IPS-18a (cell line): ENCODE results near the gene MANBA.
"Not testable (repeated sequence)": the region's sequence is repeated elsewhere in the genome, so short reads cannot be mapped to it uniquely, and the experiment has no call there.

Experiments
- H3K27ac ChIP-seq: one replicate; pipeline ENCODE4 v1.5.1; 2013; ENCODE audit warnings: low read length
- H3K27me3 ChIP-seq: one replicate; pipeline ENCODE4 v1.6.1; 2013; ENCODE audit warnings: mild to moderate bottlenecking, low read length; ENCODE audit not compliant: control insufficient read depth, insufficient read depth
- H3K36me3 ChIP-seq: one replicate; pipeline ENCODE4 v1.6.1; 2013; ENCODE audit warnings: low read depth, low read length; ENCODE audit not compliant: control insufficient read depth
- H3K4me1 ChIP-seq: one replicate; pipeline ENCODE4 v1.6.1; 2013; ENCODE audit warnings: low read depth, low read length; ENCODE audit not compliant: control insufficient read depth
- H3K4me3 ChIP-seq: one replicate; pipeline ENCODE4 v1.5.1; 2013; ENCODE audit warnings: low read length
- H3K9ac ChIP-seq: one replicate; pipeline ENCODE4 v1.6.1; 2013; ENCODE audit warnings: mild to moderate bottlenecking, low read length, moderate library complexity
- H3K9me3 ChIP-seq: one replicate; pipeline ENCODE4 v1.6.1; 2013; ENCODE audit warnings: low read depth, low read length; ENCODE audit not compliant: control insufficient read depth

The MANBA gene

GRCh38 chr4:102631616-102632015, 129.2 kb downstream of the MANBA start:
- H3K9me3 ChIP-seq = no peaks in the 10 kb centered on the region
- no peak overlapping the region for H3K4me3 ChIP-seq
- H3K4me1 ChIP-seq = no peaks in the 10 kb centered on the region
- H3K36me3 ChIP-seq = peaks cover 7% of the 10 kb centered on the region
- H3K27ac ChIP-seq = no peak overlapping the region
- no peak overlapping the region for H3K9ac ChIP-seq
- no peaks in the 10 kb centered on the region for H3K27me3 ChIP-seq

- no peak overlapping the region for H3K4me3 ChIP-seq
- peaks cover 7% of the 10 kb centered on the region for H3K36me3 ChIP-seq
- no peaks in the 10 kb centered on the region for H3K9me3 ChIP-seq
- no peak overlapping the region for H3K9ac ChIP-seq
- no peak overlapping the region for H3K27ac ChIP-seq
- H3K27me3 ChIP-seq = no peaks in the 10 kb centered on the region
- no peaks in the 10 kb centered on the region for H3K4me1 ChIP-seq
Measured at GRCh38 chr4:102629673-102630072, 131.1 kb downstream of the MANBA start.

GRCh38 chr4:102627831-102628523, 132.8 kb downstream of the MANBA start:
- Histone ChIP-seq H3K9ac (no peak overlapping the region), H3K9me3 (no peaks in the 10 kb centered on the region), H3K4me3 (no peak overlapping the region), H3K36me3 (peaks cover 7% of the 10 kb centered on the region), H3K27ac (no peak overlapping the region), H3K27me3 (no peaks in the 10 kb centered on the region), H3K4me1 (no peaks in the 10 kb centered on the region)

GRCh38 chr4:102625232-102625930, 135.4 kb downstream of the MANBA start:
- Histone ChIP-seq H3K36me3 (no peaks in the 10 kb centered on the region), H3K9me3 (no peaks in the 10 kb centered on the region), H3K9ac (no peak overlapping the region), H3K27ac (no peak overlapping the region), H3K4me1 (no peaks in the 10 kb centered on the region), H3K27me3 (no peaks in the 10 kb centered on the region), H3K4me3 (no peak overlapping the region)

GRCh38 chr4:102624505-102624904, 136.3 kb downstream of the MANBA start:
- Histone ChIP-seq H3K9ac (no peak overlapping the region), H3K4me1 (no peaks in the 10 kb centered on the region), H3K36me3 (no peaks in the 10 kb centered on the region), H3K9me3 (no peaks in the 10 kb centered on the region), H3K27ac (no peak overlapping the region), H3K27me3 (no peaks in the 10 kb centered on the region), H3K4me3 (no peak overlapping the region)

GRCh38 chr4:102623622-102624021, 137.1 kb downstream of the MANBA start:
- no peak overlapping the region for H3K27ac ChIP-seq
- no peaks in the 10 kb centered on the region for H3K27me3 ChIP-seq
- no peak overlapping the region for H3K9ac ChIP-seq
- no peaks in the 10 kb centered on the region for H3K4me1 ChIP-seq
- no peaks in the 10 kb centered on the region for H3K36me3 ChIP-seq
- no peak overlapping the region for H3K4me3 ChIP-seq
- H3K9me3 ChIP-seq = no peaks in the 10 kb centered on the region

GRCh38 chr4:102620697-102621497, 139.9 kb downstream of the MANBA start:
- no peak overlapping the region for H3K4me3 ChIP-seq
- peaks cover 7% of the 10 kb centered on the region for H3K4me1 ChIP-seq
- H3K36me3 ChIP-seq = no peaks in the 10 kb centered on the region
- H3K27ac ChIP-seq = no peak overlapping the region
- no peak overlapping the region for H3K9ac ChIP-seq
- H3K9me3 ChIP-seq = no peaks in the 10 kb centered on the region
- no peaks in the 10 kb centered on the region for H3K27me3 ChIP-seq

- not testable (repeated sequence) for H3K27ac ChIP-seq, H3K4me3 ChIP-seq, H3K27me3 ChIP-seq, H3K9ac ChIP-seq, H3K9me3 ChIP-seq, H3K36me3 ChIP-seq, H3K4me1 ChIP-seq
Measured at GRCh38 chr4:102619776-102620631, 140.8 kb downstream of the MANBA start.

- H3K9ac ChIP-seq, H3K27ac ChIP-seq, H3K4me3 ChIP-seq, H3K36me3 ChIP-seq, H3K4me1 ChIP-seq, H3K9me3 ChIP-seq, H3K27me3 ChIP-seq: not testable (repeated sequence)
Measured at GRCh38 chr4:102619021-102619420, 141.7 kb downstream of the MANBA start.

- no peaks in the 10 kb centered on the region for H3K36me3 ChIP-seq
- H3K9me3 ChIP-seq = no peaks in the 10 kb centered on the region
- no peaks in the 10 kb centered on the region for H3K27me3 ChIP-seq
- no peak overlapping the region for H3K27ac ChIP-seq
- no peak overlapping the region for H3K9ac ChIP-seq
- peaks cover 7% of the 10 kb centered on the region for H3K4me1 ChIP-seq
- H3K4me3 ChIP-seq = no peak overlapping the region
Measured at GRCh38 chr4:102616636-102617035, 144.1 kb downstream of the MANBA start.

- no peak overlapping the region for H3K27ac ChIP-seq
- H3K9me3 ChIP-seq = no peaks in the 10 kb centered on the region
- H3K4me1 ChIP-seq = peaks cover 7% of the 10 kb centered on the region
- no peaks in the 10 kb centered on the region for H3K36me3 ChIP-seq
- H3K4me3 ChIP-seq = no peak overlapping the region
- H3K27me3 ChIP-seq = no peaks in the 10 kb centered on the region
- H3K9ac ChIP-seq = no peak overlapping the region
Measured at GRCh38 chr4:102614801-102615200, 146.0 kb downstream of the MANBA start.
